Trophoblast cell (in vitro differentiated cells and primary cell): ENCODE data around the gene DIAPH2.

Source experiments
- DNase-seq, 2 donors: peaks; one replicate each; pipeline ENCODE4 v3.0.0-alpha.2; 2016
- H2AFZ ChIP-seq: 2 replicates; pipeline ENCODE4 v1.6.1; 2013; ENCODE audit warnings: low read length, moderate library complexity, mild to moderate bottlenecking; ENCODE audit not compliant: insufficient read depth, poor library complexity
- H2AK5ac ChIP-seq: 2 replicates; pipeline ENCODE4 v1.6.1; 2013; ENCODE audit warnings: mild to moderate bottlenecking, low read length
- H2BK120ac ChIP-seq: 2 replicates; pipeline ENCODE4 v1.6.1; 2013; ENCODE audit warnings: low read length, mild to moderate bottlenecking, moderate library complexity; ENCODE audit not compliant: insufficient read depth, poor library complexity
- H2BK12ac ChIP-seq: 2 replicates; pipeline ENCODE4 v1.6.1; 2013; ENCODE audit warnings: mild to moderate bottlenecking, low read length, moderate library complexity
- H2BK5ac ChIP-seq: 2 replicates; pipeline ENCODE4 v1.6.1; 2013; ENCODE audit warnings: low read length, low read depth, moderate library complexity, mild to moderate bottlenecking; ENCODE audit not compliant: poor library complexity
- H3K14ac ChIP-seq: 2 replicates; pipeline ENCODE4 v1.6.1; 2013; ENCODE audit warnings: mild to moderate bottlenecking, low read length
- H3K18ac ChIP-seq: 2 replicates; pipeline ENCODE4 v1.6.1; 2013; ENCODE audit warnings: mild to moderate bottlenecking, low read length
- H3K23ac ChIP-seq: 2 replicates; pipeline ENCODE4 v1.6.1; 2013; ENCODE audit warnings: low read length
- H3K27ac ChIP-seq: 2 replicates; pipeline ENCODE4 v1.5.1; 2013; ENCODE audit warnings: low read depth, mild to moderate bottlenecking, inconsistent platforms, low read length, moderate library complexity
- H3K27me3 ChIP-seq: 2 replicates; pipeline ENCODE4 v1.6.1; 2013; ENCODE audit warnings: inconsistent platforms, mild to moderate bottlenecking, low read length, moderate library complexity; ENCODE audit not compliant: insufficient read depth
- H3K36me3 ChIP-seq, 2 experiments: 1 replicate in 1 of 2; 2 replicates in 1 of 2; pipeline ENCODE4 v1.6.1; 2013; ENCODE audit warnings: low read length in 2 of 2, mild to moderate bottlenecking in 2 of 2, moderate library complexity in 1 of 2; ENCODE audit not compliant: insufficient read depth in 2 of 2, control insufficient read depth in 1 of 2
- H3K4ac ChIP-seq: 2 replicates; pipeline ENCODE4 v1.6.1; 2013; ENCODE audit warnings: low read depth, mild to moderate bottlenecking, low read length, moderate library complexity
- H3K4me1 ChIP-seq, 2 experiments: 1 replicate in 1 of 2; 2 replicates in 1 of 2; pipeline ENCODE4 v1.6.1; 2013; ENCODE audit warnings: low read length in 2 of 2, mild to moderate bottlenecking in 2 of 2, moderate library complexity in 1 of 2; ENCODE audit not compliant: insufficient read depth in 2 of 2, control insufficient read depth in 1 of 2
- H3K4me2 ChIP-seq: 2 replicates; pipeline ENCODE4 v1.6.1; 2013; ENCODE audit warnings: inconsistent platforms, mild to moderate bottlenecking, low read length, moderate library complexity
- H3K4me3 ChIP-seq: 2 replicates; pipeline ENCODE4 v1.5.1; 2013; ENCODE audit warnings: mild to moderate bottlenecking, low read depth, low read length, inconsistent platforms
- H3K79me1 ChIP-seq: one replicate; pipeline ENCODE4 v1.6.1; 2013; ENCODE audit warnings: low read length
- H3K79me2 ChIP-seq: 2 replicates; pipeline ENCODE4 v1.6.1; 2013; ENCODE audit warnings: low read length, mild to moderate bottlenecking; ENCODE audit not compliant: control insufficient read depth, insufficient read depth, poor library complexity
- H3K9ac ChIP-seq: 2 replicates; pipeline ENCODE4 v1.6.1; 2013; ENCODE audit warnings: mild to moderate bottlenecking, low read length
- H3K9me3 ChIP-seq: 2 replicates; pipeline ENCODE4 v1.6.1; 2013; ENCODE audit warnings: low read depth, mild to moderate bottlenecking, control low read depth, inconsistent platforms, low read length; ENCODE audit not compliant: insufficient read depth
- H4K12ac ChIP-seq: 2 replicates; pipeline ENCODE4 v1.6.1; 2013; ENCODE audit warnings: low read depth, mild to moderate bottlenecking, low read length, moderate library complexity
- H4K8ac ChIP-seq: 2 replicates; pipeline ENCODE4 v1.6.1; 2013; ENCODE audit warnings: low read depth, mild to moderate bottlenecking, low read length, moderate library complexity
- H4K91ac ChIP-seq: one replicate; pipeline ENCODE4 v1.6.1; 2013; ENCODE audit warnings: low read depth, mild to moderate bottlenecking, low read length, moderate library complexity
- WGBS: extraction: QIAGEN DNeasy Blood & Tissue Kit; methylation state at CpG from one replicate; pipeline ENCODE4 v1.1.7; 2013; ENCODE audit warnings: missing lambda C conversion rate; ENCODE audit not compliant: insufficient read length, insufficient coverage; ENCODE audit errors: extremely low coverage; 5-methylcytosine and 5-hydroxymethylcytosine counted together

DIAPH2 gene

DNA sequence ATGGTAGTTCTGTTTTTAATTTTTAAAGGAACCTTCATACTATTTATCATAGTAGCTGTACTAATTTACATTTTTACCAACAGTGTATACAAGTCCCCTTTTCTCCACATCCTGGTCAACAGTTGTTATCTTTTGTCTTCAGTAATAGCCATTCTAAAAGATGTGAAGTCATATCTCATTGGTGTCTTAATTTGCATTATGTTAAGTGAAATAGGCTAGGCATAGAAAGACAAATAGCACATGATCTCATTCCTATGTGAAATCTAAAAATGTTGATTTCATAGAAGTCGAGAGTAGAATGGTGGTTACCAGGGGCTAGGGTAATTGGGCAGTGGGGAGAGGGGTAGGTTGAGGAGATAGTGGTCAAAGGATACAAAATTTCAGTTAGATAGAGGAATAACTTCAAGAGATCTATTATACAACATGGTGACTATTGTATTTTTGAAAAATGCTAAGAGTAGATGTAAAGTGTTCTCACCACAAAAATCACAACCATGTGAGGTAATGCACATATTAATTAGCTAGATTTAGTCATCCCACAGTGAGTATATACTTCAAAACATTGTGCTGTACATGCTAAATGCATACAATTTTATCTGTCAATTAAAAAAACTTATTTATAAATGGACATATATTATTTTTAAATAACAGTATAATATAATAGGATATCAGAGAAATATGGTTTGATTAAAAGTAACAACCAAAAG lies 58.9 kb downstream of the DIAPH2 start:
- Histone ChIP-seq H3K9ac (no peak overlapping the region), H2BK120ac (no peak overlapping the region), H3K18ac (no peak overlapping the region), H2AK5ac (no peak overlapping the region), H3K79me2 (no peaks in the 10 kb centered on the region), H3K27me3 (no peaks in the 10 kb centered on the region), H2BK12ac (no peak overlapping the region), H3K27ac (no peak overlapping the region), H4K91ac (no peak overlapping the region), H3K4me2 (no peak overlapping the region), H3K4me3 (no peak overlapping the region), H3K79me1 (no peaks in the 10 kb centered on the region), H2AFZ (no peak overlapping the region), H3K36me3 (no peaks in the 10 kb centered on the region), H2BK5ac (no peak overlapping the region), H3K4ac (no peak overlapping the region), H3K9me3 (no peaks in the 10 kb centered on the region), H3K14ac (no peak overlapping the region), H3K4me1 (no peaks in the 10 kb centered on the region), H4K12ac (no peak overlapping the region), H4K8ac (no peak overlapping the region), H3K23ac (no peak overlapping the region)
- no CpG with 5 or more reads among the region's 1 CpG for WGBS
- DNase-seq = no peak

DNA sequence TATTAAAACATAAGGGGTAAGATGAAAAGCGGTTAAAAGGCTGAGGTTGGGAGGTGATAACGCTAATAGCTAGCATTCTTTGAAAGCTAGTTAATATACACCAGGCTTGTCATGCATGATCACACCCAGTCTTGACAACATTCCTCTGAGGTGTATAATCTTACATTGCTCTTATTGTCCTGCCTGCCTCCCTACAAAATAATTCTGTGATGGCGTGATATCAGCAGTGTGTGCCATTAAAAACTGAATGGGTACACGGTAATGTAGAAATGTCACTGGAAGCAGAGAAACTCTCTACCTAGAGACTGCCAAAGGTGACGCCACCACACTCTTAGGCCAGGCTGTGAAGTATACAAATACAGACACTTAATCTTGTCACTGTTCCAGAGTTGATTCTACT lies 68.1 kb downstream of the DIAPH2 start:
- H2BK5ac ChIP-seq = no peak overlapping the region
- no peak overlapping the region for H4K91ac ChIP-seq
- H3K4me3 ChIP-seq = no peak overlapping the region
- no peaks in the 10 kb centered on the region for H3K36me3 ChIP-seq
- no peak overlapping the region for H2AFZ ChIP-seq
- no peak overlapping the region for H3K9ac ChIP-seq
- peak in 1 of 2 donors; percentile 48 for DNase-seq
- no peak overlapping the region for H4K8ac ChIP-seq
- H3K23ac ChIP-seq = no peak overlapping the region
- no peaks in the 10 kb centered on the region for H3K4me1 ChIP-seq
- no peaks in the 10 kb centered on the region for H3K27me3 ChIP-seq
- no peaks in the 10 kb centered on the region for H3K79me2 ChIP-seq
- no peak overlapping the region for H4K12ac ChIP-seq
- H2AK5ac ChIP-seq = no peak overlapping the region
- H2BK12ac ChIP-seq = no peak overlapping the region
- H3K79me1 ChIP-seq = no peaks in the 10 kb centered on the region
- no peak overlapping the region for H3K4ac ChIP-seq
- H2BK120ac ChIP-seq = no peak overlapping the region
- no peak overlapping the region for H3K27ac ChIP-seq
- H3K9me3 ChIP-seq = no peaks in the 10 kb centered on the region
- no peak overlapping the region for H3K14ac ChIP-seq
- no peak overlapping the region for H3K18ac ChIP-seq
- H3K4me2 ChIP-seq = no peak overlapping the region
- WGBS = no CpG with 5 or more reads among the region's 5 CpGs

DNA sequence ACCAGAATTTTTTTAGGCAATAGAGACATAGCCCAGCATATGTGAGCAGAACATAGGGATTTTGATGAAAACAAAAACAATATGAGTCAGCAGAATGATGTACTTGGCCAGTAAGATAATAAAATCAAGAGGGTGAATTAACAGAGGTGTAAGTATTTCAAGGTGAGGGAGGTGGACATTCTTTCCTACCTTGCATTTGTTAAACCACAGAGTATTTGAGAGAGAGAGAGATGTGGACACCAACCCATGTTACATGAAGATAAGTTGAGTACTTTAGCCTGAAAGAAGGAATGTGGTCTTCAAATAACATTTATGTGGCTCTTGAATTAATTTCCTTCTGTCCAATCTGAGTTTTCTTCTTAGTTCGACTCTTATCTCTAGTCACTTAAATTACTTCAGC lies 68.6 kb downstream of the DIAPH2 start:
- H2BK120ac ChIP-seq = no peak overlapping the region
- no peak overlapping the region for H2AK5ac ChIP-seq
- H3K9ac ChIP-seq = no peak overlapping the region
- no peak overlapping the region for H2BK12ac ChIP-seq
- no peak overlapping the region for H3K18ac ChIP-seq
- no peak overlapping the region for H2BK5ac ChIP-seq
- no peaks in the 10 kb centered on the region for H3K9me3 ChIP-seq
- H3K14ac ChIP-seq = no peak overlapping the region
- no peak overlapping the region for H3K23ac ChIP-seq
- no peak overlapping the region for H3K27ac ChIP-seq
- no peak overlapping the region for H3K4me3 ChIP-seq
- no peak overlapping the region for H4K12ac ChIP-seq
- no peak overlapping the region for H4K91ac ChIP-seq
- H3K36me3 ChIP-seq = no peaks in the 10 kb centered on the region
- H4K8ac ChIP-seq = no peak overlapping the region
- H3K79me1 ChIP-seq = no peaks in the 10 kb centered on the region
- H3K4me2 ChIP-seq = no peak overlapping the region
- DNase-seq = no peak
- no peaks in the 10 kb centered on the region for H3K79me2 ChIP-seq
- no peaks in the 10 kb centered on the region for H3K27me3 ChIP-seq
- no CpG with 5 or more reads among the region's 1 CpG for WGBS
- H3K4me1 ChIP-seq = no peaks in the 10 kb centered on the region
- H3K4ac ChIP-seq = no peak overlapping the region
- no peak overlapping the region for H2AFZ ChIP-seq

DNA sequence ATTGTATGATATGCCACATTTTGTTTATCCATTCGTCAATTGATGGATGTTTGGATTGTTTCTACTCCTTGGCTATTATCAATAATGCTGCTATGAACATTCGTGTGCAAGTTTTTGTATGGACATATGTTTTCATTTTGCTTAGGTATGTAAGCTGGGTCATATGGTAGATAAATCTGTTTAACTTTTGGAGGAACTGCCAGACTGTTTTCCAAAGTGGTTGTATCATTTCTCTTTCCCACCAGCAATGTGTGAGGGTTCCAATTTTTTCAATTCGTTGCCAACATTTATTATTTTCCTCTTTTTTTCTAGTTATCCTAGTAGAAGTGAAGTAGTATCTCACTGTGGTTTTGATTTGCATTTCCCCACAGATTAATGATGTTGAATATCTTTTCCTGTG lies 71.8 kb downstream of the DIAPH2 start:
- Histone ChIP-seq H2BK12ac (no peak overlapping the region), H3K4me3 (no peak overlapping the region), H3K23ac (no peak overlapping the region), H4K91ac (no peak overlapping the region), H3K9me3 (no peaks in the 10 kb centered on the region), H2BK5ac (no peak overlapping the region), H4K12ac (no peak overlapping the region), H3K4ac (no peak overlapping the region), H2BK120ac (no peak overlapping the region), H3K79me2 (no peaks in the 10 kb centered on the region), H3K27ac (no peak overlapping the region), H3K14ac (no peak overlapping the region), H3K79me1 (no peaks in the 10 kb centered on the region), H4K8ac (no peak overlapping the region), H3K27me3 (no peaks in the 10 kb centered on the region), H3K36me3 (no peaks in the 10 kb centered on the region), H2AFZ (no peak overlapping the region), H3K18ac (no peak overlapping the region), H3K4me1 (no peaks in the 10 kb centered on the region), H3K4me2 (no peak overlapping the region), H2AK5ac (no peak overlapping the region), H3K9ac (no peak overlapping the region)
- DNase-seq = no peak
- WGBS = no CpG with 5 or more reads among the region's 3 CpGs
